Uterus (tissue), 2 donors: ENCODE data around the gene ASMTL.

ENCODE experiments used
- CTCF ChIP-seq, 4 experiments: fragments of 200-600 bp in 2 of 4; fragments of 450-650 bp in 2 of 4; sonication (generic) in 2 of 4; IDR thresholded peaks; one replicate each; pipeline ENCODE4 v1.5.1; 2016 to 2019; ENCODE audit warnings: antibody characterized with exemption in 4 of 4, mild to moderate bottlenecking in 2 of 4, moderate library complexity in 1 of 4
- POLR2A ChIP-seq, 2 donors: fragments of 450-650 bp; IDR thresholded peaks; one replicate each; pipeline ENCODE4 v1.6.1; 2016; ENCODE audit warnings: antibody characterized with exemption in 2 of 2, mild to moderate bottlenecking in 1 of 2, moderate library complexity in 1 of 2

DNA sequence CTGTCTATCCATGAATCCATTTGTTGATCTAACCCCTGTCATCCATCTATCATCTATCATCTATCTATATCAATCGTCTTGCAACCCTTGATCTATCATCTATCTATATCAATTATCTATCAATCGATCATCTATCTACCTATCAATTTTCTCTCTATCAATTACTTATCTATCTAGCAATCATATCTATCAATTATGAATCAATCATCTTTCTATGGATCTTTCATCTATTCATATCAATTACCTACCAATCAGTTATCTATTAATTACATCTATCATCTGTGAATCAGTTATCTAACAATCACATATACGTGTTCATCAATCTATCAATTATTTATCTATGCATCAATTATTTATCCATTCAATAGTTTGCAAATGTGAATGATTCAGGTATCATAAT lies 24.5 kb upstream of the ASMTL start:
- no peak for TF ChIP-seq CTCF (IDR thresholded peaks at IDR 0.05)
- no peak for TF ChIP-seq POLR2A (IDR thresholded peaks at IDR 0.05)
